B cell (primary cell): ENCODE measurements around the gene ZNG1B.
"Not testable (repeated sequence)": the region's sequence is repeated elsewhere in the genome, so short reads cannot be mapped to it uniquely, and the experiment has no call there.

Experiments
- CTCF ChIP-seq: fragments of 200-600 bp; IDR thresholded peaks from one replicate; pipeline ENCODE4 v1.8.0; 2022; ENCODE audit warnings: antibody characterized with exemption, mild to moderate bottlenecking
- EZH2 ChIP-seq: IDR thresholded peaks from 2 replicates; pipeline ENCODE4 v1.6.1; 2012; ENCODE audit warnings: borderline replicate concordance, low read depth, mild to moderate bottlenecking, moderate library complexity, low read length; ENCODE audit not compliant: insufficient read depth, poor library complexity, severe bottlenecking

DNA sequence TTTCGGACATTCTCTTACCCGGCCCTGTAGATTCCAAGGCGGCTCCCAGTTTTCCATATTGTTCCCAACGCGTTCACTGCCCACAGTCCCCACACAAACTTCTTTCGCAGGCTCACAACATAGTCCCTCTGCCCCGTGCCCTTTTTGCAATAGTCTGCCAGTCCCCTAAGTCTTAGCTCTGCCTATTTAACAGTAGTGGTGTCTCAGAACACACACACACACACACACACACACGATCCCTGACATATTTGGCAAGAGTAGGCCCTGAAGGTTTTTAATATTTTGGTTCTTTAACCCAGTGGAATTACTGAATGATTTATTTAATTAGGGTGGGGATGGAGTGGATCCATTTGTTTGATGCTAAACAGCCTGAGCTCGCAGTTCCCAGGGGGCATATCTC lies 105.0 kb downstream of the ZNG1B start:
- TF ChIP-seq CTCF, EZH2: not testable (repeated sequence)
